DMS153 treated with DMSO at 0.1 percent for 48 hours (cell line): ENCODE results near the gene TSKS.

Experiments used
- DNase-seq: peaks from one replicate; lab custom pipeline; 2025; ENCODE audit not compliant: unreplicated experiment; lab: John Stamatoyannopoulos, UW

TSKS gene

DNA sequence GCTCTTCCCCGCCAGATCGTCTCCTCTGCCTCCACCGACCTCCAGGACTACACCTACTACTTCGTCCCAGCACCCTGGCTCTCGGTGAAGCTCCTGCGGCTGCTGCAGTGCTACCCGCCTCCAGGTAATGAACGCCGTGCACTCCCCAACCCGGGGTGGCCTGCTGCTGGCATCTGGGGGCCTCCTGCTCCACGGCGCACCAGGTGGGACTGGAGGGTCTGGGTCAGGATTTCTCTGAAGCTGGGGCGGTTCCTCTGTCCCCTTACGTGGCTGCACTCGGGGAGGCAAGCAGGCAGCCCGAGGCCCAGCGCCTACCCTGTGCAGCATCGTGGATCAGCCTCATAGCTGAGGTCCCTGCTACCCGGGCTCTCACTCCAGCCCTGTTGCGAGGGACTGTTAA, 32.5 kb upstream of the TSKS start:
- no peak for DNase-seq

DNA sequence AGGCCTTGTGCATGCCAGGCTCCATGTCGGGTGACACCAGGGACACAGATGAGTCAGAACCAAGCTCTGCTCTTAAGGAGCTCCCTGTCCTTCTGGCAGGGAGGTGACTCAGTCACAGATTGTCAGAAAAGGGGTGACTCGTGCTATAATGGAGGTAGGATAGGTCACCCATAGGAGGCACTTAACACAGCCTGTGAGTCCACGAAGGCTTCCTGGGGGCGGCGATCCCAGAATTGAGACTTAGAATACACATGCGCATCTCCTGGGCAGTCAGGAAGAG, 30.4 kb upstream of the TSKS start:
- no peak for DNase-seq

DNA sequence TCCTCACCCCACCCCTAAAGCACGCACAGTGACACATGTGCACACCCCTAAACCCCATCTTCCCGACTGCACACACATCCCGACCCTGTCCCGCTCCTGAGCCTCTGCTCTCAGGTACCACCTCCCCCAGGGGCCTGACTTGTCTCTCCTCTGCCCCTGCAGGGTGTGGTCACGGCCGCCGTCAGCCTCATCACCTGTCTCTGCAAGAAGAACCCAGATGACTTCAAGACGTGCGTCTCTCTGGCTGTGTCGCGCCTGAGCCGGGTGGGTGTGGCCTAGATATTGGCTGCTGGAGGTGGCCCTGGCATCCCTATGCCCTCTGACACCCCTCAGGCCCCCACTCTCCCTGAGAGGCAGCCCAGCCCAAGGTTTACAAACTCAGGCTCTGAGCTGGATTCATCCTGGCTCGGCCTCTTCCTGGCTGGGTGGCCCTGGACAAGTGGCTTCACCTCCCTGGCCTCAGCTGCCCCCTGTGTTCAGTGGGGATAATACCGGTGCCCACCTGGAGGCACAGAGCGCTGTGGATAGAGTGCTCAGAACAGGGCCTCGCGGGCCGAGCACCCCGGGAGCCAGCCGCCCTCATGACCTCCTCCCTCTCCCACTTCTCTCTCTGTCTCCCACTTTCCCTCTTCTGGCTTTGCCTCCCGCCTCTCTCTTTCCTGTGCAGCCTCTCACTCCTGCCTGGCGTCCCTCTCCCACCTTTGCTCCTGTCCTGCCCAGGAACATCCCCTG, 29.9 kb upstream of the TSKS start:
- DNase-seq = no peak

DNA sequence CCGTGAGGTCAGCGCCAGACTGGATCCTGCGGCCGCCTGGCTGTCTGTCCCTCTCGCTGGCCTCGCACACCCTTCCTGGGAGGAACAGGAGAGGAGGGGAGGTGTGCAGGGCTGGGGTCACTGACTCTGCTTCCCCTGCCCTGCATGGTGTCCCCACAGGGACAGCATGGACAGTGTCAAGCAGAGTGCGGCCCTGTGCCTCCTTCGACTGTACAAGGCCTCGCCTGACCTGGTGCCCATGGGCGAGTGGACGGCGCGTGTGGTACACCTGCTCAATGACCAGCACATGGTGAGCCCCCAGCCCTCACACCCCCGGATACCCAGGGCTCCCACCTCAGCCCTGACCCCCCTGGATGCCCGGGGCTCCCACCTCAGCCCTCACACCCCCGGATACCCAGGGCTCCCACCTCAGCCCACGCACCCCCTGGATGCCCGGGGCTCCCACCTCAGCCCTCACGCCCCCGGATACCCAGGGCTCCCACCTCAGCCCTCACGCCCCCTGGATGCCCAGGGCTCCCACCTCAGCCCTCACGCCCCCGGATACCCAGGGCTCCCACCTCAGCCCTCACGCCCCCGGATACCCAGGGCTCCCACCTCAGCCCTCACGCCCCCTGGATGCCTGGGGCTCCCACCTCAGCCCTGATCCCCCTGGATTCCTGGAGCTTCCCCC, 28.8 kb upstream of the TSKS start:
- no peak for DNase-seq

DNA sequence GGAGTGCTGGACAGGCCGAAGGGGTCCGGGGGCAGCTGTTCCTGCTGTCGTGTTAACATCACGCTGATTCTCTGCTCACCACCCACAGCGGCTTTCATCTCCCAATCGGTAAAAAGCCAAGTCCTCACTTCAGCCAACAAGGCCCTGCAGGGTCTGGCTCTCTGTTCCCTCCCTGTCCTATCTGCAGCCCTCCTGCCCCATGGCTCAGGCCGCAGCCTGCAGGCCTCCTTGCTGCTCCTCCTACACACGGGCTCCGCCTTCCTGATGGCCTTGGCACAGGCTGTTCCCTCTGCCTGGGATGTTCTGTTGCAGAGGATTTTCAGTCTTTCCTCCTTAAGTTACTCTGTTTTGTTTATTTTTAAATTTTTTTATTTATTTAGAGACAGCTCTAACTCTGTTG, 27.8 kb upstream of the TSKS start:
- DNase-seq = no peak

DNA sequence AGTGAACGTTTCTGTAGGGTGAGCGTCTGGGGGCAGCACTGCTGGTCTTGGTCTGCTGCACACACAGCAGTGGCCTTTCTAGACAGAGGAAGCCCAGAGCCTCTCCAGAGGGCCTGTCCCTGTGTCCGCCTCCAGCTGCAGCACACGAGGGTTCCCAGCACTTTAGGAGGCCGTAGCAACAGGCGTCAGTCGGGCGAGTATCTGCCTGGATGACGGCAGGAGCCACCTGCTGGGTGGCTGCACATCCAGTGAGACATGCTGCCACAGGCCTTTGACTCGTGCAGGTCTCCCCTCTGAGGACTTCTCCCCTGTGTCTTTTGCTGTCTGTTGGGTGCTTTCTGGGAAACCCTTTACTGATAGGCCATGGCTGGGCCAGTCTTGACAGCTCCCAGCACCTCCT, 25.8 kb upstream of the TSKS start:
- no peak for DNase-seq

DNA sequence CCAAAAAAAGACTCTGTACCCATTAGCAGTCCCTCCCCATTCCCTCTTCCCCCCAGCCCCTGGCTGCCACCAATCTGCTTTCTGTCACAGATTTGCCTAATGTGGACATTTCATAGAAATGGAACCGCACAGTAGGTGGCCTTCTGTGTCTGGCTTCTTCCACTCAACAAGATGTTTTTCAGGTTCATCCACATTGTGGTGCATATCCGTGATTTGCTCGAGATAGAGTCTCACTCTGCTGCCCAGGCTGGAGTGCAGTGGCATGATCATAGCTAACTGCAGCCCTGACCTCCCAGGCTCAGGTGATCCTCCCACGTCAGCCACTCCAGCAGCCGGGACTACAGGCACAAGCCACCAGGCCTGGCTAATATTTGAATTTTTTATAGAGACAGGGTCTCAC, 24.6 kb upstream of the TSKS start:
- no peak for DNase-seq

DNA sequence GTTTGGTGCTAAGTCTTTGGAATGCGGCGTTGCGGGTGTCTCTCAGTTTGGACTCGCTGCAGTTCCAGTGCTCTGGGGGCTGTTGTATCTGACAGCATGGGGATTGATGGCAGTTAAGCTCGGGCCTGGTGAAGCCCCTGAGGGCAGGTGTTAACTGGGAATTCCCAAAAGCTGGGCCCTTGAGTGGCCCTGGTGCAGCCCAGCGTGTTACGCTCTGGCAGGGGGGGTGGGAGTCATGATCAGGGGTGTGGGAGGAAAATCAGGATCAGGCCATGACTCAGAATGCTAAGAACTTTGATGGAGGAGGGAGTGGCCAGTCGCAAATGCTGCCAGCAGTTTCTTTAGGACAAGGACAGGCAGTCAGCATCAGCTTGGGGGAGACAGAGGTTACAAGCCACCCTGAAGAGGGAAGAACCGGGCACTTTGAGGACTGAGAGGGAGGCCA, 23.3 kb upstream of the TSKS start:
- DNase-seq = no peak

DNA sequence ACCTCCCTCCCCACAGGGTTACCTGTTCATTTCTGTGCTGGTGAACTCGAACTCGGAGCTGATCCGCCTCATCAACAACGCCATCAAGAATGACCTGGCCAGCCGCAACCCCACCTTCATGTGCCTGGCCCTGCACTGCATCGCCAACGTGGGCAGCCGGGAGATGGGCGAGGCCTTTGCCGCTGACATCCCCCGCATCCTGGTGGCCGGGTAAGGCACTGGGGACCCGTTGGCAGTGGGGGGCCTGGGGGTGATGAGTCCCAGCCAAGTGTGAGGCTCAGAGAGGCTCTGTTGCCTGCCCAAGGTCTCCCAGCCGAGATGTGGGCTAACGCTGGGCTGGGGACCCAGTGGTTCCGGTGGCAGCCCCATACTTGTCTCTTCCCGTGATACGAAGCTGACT, 19.4 kb upstream of the TSKS start:
- DNase-seq = no peak

DNA sequence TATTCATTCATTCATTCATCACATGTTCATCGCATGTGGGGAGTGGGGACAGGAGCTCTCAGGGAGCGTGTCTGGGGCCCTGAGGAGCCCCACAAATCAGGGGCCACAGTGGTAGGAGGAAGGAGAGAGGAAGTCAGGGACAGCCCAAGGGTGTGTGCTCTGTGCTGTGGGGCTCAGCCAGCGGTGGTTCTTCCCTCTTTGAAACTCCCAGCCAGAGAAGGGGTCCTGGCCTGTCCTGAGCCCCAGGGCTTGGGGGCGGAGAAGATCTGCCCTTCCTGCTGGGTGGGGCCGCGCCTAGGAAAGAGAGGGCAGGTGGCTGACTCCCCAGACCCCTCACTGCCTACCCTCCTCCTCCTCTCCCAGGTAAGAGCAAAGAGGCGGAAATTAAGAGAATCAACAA, 18.3 kb upstream of the TSKS start:
- DNase-seq = no peak

DNA sequence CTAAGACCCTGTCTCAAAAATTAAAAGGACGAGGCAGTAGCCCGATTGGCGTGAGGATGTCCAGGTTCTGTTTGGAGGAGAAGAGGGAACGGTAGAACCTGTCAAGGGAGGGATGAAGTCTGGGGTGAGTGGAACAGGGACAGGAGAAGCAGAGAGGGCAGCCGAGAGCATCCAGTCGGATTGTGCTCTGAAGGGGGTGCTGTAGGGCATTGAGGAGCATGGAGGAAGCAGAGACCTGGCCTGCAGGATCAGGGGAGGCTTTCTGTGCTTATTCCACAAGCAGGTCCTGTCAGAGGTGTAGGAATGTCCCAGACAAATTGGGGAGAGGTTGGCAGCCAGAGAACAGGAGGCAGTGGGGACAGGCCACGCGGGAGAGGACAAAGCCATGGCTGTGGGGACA, 17.8 kb upstream of the TSKS start:
- no peak for DNase-seq

DNA sequence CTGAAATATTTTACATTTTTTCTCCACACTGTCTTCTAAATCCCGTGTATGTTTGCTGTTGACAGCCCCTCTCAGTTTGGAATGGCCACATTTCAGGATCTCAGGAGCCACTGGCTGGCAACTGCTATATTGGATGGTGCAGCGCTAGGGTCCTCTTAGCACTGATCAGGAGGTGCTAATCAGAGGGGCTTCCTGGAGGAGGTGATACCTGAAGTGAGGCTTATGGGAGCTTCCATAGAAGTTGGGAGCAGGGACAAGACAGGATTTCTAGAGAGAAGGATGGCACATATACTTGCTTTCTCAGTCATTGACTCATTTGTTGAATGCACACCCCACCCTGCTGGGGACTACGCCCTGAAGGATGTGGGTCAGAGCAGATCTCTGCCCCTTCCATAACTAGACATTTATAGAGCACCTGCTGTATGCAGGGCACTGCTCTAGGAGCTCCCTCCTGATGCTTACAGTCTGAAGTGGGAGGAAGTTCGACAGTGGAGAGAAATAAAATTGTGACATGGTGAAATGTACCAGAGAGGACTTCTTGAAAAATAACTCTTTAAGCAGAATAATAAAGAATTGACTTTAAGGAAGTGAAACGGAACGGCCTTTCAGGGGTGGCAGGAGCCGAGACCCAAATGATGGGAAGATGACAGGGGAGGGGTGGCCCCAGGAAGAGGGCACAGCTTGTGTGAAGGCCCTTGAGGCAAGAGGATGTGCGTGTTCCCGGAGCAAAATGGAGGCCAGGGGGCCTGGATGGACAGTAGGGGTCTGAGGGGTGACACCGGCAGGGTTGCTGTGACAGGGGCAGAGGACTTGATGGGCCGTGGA, 16.8 kb upstream of the TSKS start:
- DNase-seq = no peak

DNA sequence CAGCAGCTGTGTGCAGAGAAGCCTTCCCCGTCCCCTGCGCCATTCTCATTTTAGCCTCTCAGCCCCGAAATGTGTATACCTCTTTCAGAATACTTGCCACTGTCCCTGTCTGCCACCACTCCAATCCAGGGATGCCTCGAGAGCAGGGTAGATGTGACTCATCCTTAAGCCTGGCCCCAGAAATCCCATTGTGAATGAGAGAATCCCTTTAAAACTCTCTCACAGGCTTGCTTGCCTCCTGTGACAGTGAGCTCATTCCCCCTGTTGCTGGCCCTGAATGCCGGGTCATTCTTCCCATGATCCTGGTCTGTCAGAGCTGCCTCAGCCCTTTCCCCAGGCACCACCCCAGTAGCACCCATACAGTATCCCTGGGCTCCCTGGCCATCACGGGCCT, 13.3 kb upstream of the TSKS start:
- no peak for DNase-seq

DNA sequence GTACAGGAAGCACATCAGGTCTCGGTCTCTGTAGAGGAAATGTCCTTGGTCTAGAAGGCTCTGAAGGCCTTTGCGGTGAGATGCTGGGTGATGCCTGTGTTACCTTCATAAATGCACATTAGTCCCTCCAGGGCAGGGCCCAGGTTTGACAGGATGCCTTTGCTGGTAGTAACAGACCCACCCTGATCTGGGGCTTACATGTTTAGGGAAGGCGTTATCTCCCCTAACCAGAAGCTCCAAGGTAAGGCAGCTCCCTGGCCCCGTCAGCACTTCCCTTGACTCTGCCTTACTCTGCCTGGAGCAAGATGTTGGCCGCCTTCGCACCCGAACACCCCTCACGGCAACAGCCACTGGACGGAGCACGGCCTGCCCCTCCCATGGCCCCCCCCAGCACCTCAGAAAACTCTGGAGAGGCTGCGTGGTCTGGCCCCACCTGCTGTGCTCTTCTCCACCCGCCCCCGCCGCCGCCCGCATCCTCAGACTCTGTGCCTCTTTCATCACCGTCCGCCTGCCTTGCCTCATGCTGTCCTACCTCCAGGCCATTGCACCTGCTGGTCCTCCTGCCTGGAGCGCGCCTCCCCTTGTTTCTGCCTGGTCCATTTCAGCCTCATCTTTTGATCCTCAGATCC, 12.8 kb upstream of the TSKS start:
- no peak for DNase-seq

DNA sequence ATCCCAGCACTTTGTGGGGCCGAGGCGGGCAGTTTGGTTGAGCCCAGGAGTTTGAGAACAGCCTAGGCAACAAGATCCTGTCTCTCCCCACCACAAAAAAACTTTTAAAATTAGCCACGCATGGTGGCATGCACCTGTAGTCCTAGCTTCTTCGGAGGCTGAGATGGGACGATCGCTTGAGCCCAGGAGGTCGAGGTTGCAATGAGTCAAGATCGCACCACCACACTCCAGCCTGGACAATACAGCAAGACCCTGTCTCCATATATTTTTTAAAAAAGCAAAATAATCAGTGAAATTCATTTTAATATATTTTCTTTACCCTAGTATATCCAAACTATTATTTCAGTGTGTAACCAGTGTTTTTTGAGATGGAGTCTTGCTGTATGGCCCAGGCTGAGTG, 11.9 kb upstream of the TSKS start:
- DNase-seq = no peak

DNA sequence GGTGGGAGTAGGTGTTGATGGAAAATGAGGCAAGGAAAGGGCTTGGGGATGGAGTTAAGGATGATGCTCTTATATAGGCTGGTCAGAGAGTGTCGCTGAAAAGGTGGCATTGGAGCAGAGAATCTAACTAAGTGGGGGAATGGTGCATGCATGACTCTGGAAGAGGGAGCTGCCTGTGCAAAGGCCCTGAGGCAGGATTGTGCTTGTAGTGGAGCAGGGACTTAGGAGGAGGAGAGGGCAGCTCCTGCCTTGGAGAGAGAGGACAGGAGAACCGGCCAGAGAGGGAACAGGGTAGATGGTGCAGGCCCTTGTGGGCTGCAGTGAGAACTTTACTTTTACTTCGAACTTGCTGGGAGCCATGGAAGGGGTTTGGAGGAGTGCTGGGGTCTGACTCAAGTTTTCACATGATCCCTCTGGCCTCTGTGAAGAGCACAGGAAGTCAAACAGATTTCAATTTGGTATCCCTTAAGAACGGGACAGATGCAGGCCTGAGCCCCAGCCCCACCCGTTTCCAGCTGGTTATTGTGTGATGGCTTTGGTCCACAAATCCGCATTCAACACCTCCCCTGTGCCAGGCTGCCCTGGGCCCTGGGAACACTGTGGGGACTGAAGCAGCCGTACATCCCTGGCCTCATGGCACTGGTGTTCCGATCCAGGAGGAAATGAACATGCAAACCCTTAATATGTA, 10.7 kb upstream of the TSKS start:
- DNase-seq = no peak

DNA sequence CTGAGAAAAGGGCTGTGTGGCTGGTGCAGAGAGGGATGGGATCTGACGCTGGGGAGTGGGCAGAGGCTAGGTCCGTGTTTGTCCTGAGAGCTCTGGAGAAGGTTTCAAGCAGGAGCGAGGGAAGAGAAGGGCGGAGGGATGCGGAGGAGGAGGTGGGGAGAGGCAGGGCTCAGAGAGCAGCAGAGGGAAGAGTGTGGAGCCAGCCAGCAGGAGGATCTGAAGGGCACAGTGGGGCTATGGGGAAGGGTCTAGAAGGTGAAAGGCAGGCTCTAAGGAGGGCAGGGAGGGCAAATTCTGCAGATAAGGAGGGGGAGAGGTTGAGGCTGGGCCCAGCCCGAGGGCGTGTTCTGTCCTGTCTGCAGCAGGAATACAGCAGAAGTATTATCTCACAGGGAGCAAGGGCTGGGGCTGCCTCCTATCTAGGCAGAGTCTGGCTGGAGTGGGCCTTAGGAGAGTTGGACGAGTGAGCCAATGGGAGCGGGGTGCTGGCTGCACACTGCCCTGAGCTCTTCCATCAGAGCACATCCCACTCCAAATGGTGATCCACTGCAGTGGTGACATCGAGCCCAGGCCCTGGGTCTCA, 9.8 kb upstream of the TSKS start:
- no peak for DNase-seq

DNA sequence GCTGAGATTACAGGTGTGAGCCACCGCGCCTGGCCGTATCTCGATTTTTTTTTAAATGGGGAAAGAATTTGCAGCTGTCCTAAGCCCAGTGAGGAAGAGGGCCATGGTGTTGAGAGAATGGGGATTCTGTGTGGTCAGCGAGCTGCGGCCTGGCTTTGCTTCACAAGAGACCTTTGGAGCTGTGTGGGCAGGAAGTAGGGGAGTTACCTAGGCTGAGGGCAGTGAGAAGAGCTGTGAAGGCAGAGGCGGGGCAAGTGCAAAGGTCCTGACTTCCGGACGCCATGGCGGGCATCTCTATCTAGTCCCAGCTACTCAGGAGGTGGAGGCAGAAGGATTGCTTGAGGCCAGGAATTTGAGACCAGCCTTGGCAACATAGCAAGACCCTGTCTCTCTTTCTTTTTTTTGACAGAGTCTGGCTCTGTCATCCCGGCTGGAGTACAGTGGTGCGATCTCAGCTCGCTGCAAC, 8.6 kb upstream of the TSKS start:
- DNase-seq = no peak

DNA sequence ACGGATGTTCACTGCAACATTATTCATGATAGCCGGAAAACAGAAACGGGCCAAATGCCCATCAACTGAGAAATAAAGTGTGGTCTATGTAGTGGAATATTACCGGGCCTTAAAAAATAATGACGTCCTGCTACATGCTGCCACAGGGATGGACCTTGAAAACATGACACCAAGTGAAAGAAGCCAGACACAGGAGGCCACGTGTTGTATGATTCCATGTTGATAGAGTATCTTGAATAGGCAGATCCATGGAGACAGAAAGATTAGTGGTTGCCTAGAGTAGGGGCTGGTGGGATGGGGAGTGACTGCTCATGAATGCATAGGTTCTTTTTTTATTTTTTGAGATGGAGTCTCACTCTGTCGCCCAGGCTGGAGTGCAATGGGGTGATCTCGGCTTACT, 7.4 kb upstream of the TSKS start:
- DNase-seq = no peak

DNA sequence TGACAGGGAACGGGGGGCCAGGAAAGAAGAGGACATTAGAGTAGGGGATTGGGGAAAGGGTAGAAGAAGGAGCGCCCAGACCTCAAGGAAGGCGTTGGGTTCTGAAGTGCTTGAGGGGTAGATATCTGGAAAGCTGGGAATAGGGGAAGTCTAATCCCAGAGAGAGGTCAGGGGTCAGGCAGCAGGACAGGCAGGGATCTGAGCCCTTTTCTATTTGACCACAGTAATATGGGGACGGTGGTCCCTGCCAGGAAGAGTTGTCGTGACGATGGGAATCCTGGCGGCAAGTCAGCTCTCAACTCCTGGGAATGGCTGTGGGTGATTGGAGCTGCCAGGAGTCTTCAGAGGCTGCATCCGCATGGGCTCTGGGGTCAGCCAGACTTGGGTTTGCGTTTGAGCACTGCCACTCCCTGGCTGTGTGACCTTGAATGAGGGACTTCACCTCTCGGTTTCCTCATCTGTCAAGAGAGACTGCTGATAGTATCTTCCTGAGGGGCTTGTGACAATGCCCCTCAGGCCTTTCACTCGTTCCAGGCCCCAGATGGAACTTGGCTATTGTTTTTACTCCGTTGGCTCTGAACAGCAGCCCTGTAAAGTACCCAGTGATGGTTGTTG, 5.0 kb upstream of the TSKS start:
- DNase-seq = no peak
